Measurements from ENCODE around the gene SERTAD3.
"Not testable (repeated sequence)": the region's sequence is repeated elsewhere in the genome, so short reads cannot be mapped to it uniquely, and the experiment has no call there.

The SERTAD3 gene

GRCh38 chr19:40458597-40458974 is 14.5 kb upstream of the SERTAD3 start:
- in situ Hi-C loops (cut with MboI; ENCODE audit: low sequenced_read_pairs): no loop called here

- in situ Hi-C loops (cut with MboI; ENCODE audit: low sequenced_read_pairs): no loop called here
Observed at GRCh38 chr19:40457953-40458596, 13.9 kb upstream of the SERTAD3 start.

GRCh38 chr19:40457048-40457447 is 12.9 kb upstream of the SERTAD3 start:
- in situ Hi-C loops (cut with MboI; ENCODE audit: low sequenced_read_pairs): no loop called here

GRCh38 chr19:40453943-40454342 is 9.8 kb upstream of the SERTAD3 start:
- in situ Hi-C loops (cut with MboI; ENCODE audit: low sequenced_read_pairs): not testable (repeated sequence)

GRCh38 chr19:40453151-40453735 is 9.1 kb upstream of the SERTAD3 start:
- in situ Hi-C loops (cut with MboI; ENCODE audit: low sequenced_read_pairs): no loop called here

- in situ Hi-C loops (cut with MboI; ENCODE audit: low sequenced_read_pairs): no loop called here
Observed at GRCh38 chr19:40452016-40452415, 7.9 kb upstream of the SERTAD3 start.

GRCh38 chr19:40450664-40451063 is 6.5 kb upstream of the SERTAD3 start:
- in situ Hi-C loops (cut with MboI; ENCODE audit: low sequenced_read_pairs): no loop called here

- in situ Hi-C loops (cut with MboI; ENCODE audit: low sequenced_read_pairs): no loop called here
Observed at GRCh38 chr19:40449506-40449905, 5.4 kb upstream of the SERTAD3 start.

GRCh38 chr19:40446263-40446784 is 2.2 kb upstream of the SERTAD3 start:
- in situ Hi-C loops (cut with MboI; ENCODE audit: low sequenced_read_pairs): no loop called here

- in situ Hi-C loops (cut with MboI; ENCODE audit: low sequenced_read_pairs): no loop called here
Observed at GRCh38 chr19:40445780-40446262, 1.7 kb upstream of the SERTAD3 start.

GRCh38 chr19:40444825-40445312 is 734 bp upstream of the SERTAD3 start:
- in situ Hi-C loops (cut with MboI; ENCODE audit: low sequenced_read_pairs): no loop called here

GRCh38 chr19:40443131-40443999 is 770 bp downstream of the SERTAD3 start:
- in situ Hi-C loops (cut with MboI; ENCODE audit: low sequenced_read_pairs): no loop called here

- in situ Hi-C loops (cut with MboI; ENCODE audit: low sequenced_read_pairs): no loop called here
Observed at GRCh38 chr19:40442328-40443130, 1.6 kb downstream of the SERTAD3 start.

- in situ Hi-C loops (cut with MboI; ENCODE audit: low sequenced_read_pairs): no loop called here
Observed at GRCh38 chr19:40441719-40442253, 2.3 kb downstream of the SERTAD3 start.

- in situ Hi-C loops (cut with MboI; ENCODE audit: low sequenced_read_pairs): no loop called here
Observed at GRCh38 chr19:40438284-40438683, 5.9 kb downstream of the SERTAD3 start.

- in situ Hi-C loops (cut with MboI; ENCODE audit: low sequenced_read_pairs): no loop called here
Observed at GRCh38 chr19:40433391-40434216, 10.5 kb downstream of the SERTAD3 start.

- in situ Hi-C loops (cut with MboI; ENCODE audit: low sequenced_read_pairs): not testable (repeated sequence)
Observed at GRCh38 chr19:40432760-40433159, 11.4 kb downstream of the SERTAD3 start.

GRCh38 chr19:40431698-40432097 is 12.4 kb downstream of the SERTAD3 start:
- in situ Hi-C loops (cut with MboI; ENCODE audit: low sequenced_read_pairs): no loop called here

GRCh38 chr19:40430242-40430641 is 13.9 kb downstream of the SERTAD3 start:
- in situ Hi-C loops (cut with MboI; ENCODE audit: low sequenced_read_pairs): not testable (repeated sequence)

Data from HL-60/S4 treated with retinoic acid at 250 ng/mL for 4 days and 3 days (cell line).